ENCODE results near the gene ANKRD11.

GRCh38 chr16:89337965-89338364 lies 152.4 kb downstream of the ANKRD11 start:
- TF ChIP-seq TAF1 (IDR thresholded peaks at IDR 0.05; ENCODE audit: low read depth, low read length) (no peak), POLR2A (IDR thresholded peaks at IDR 0.05; ENCODE audit: low read depth, low read length) (no peak)
